ENCODE data around the gene MYO1D. TPM values are rescaled to one million over a fixed set of nuclear protein-coding genes. Genes with fewer than 3 reads are reported as not detected.

MYO1D gene
- total RNA-seq, 2 donors from 2014 or later: 42.9 to 43.7 TPM

DNA sequence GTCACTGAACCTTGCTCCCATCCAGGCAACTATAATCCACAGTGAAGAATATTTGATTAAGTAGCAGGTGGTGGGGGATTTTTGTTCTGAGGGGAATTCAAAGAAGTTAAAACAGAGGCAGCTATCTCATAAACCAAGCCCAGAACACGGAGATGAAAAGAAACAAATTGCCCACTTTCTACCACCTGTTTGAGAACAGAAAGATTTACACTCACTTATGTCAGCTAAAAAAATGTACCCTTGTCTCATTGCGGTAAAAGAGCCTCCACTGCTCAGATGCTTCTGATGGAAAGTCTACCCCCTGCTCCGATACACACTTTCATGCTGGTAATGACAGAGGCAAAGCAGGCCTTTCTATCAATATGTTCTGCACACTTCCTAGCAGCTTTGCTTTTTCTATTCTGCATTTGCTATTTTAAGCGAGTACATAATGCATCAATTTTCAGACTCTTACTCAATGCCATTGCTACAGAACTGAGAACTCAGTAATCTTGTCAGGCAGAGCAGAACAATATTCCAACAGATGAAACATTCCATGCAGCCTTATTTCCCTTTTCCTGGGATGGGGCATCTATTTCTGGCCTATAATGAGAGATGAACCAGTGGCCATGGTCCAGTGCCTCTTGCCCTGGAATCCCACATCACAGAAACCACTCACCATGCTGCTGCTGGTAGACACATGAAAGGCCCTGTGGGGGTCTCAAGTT is 361.1 kb downstream of the MYO1D start:
- Histone ChIP-seq H3K36me3 (ENCODE audit: control insufficient read depth, insufficient read depth, low read length) (no peaks in the 10 kb centered on the region), H3K27ac (ENCODE audit: low read depth, low read length) (no peak overlapping the region), H3K9me3 (ENCODE audit: control insufficient read depth, low read length) (no peaks in the 10 kb centered on the region), H3K27me3 (ENCODE audit: control insufficient read depth, insufficient read depth, low read length, poor library complexity, severe bottlenecking) (no peaks in the 10 kb centered on the region), H3K4me3 (ENCODE audit: low read length) (no peak overlapping the region), H3K9ac (ENCODE audit: extremely low read depth, low read length, poor library complexity, severe bottlenecking) (no peak overlapping the region), H3K4me1 (ENCODE audit: control insufficient read depth, insufficient read depth, low read length) (peaks cover 25% of the 10 kb centered on the region)
- Mint-ChIP-seq H3K36me3 (ENCODE audit: low read depth) (no peaks in the 10 kb centered on the region), H3K27ac (no peak overlapping the region), H3K4me1 (peaks cover 46% of the 10 kb centered on the region), H3K9me3 (no peaks in the 10 kb centered on the region), H3K27me3 (ENCODE audit: insufficient read depth) (no peaks in the 10 kb centered on the region), H3K4me3 (no peak overlapping the region)
- no peak for DNase-seq
- no peak for TF ChIP-seq CTCF (conservative IDR thresholded peaks at IDR 0.05)
- 96 to 97% methylated on average over 3 to 4 of the region's 4 CpGs for WGBS, 2 experiments (ENCODE audit: insufficient coverage in 1 of 2, insufficient read length in 1 of 2)

DNA sequence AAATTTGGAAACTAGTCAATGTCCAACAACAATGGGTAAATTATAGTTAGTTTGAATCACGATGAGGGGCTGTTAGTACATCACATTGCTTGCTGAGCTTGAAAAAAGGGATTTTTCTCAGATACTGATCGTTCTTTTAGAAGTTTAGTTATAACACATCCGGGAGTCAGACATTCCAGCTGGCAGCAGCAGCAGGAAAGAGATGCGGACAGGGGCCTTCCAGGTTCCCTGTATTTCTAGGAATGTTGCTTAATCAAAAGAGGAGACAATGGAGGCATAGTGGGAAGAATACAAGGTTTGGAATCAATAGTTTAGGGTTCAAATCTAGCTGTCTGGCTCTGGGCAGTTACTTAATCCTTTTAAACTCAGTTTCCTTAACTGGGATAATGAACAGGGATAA is 362.3 kb downstream of the MYO1D start:
- no peaks in the 10 kb centered on the region for H3K27me3 ChIP-seq (ENCODE audit: control insufficient read depth, insufficient read depth, low read length, poor library complexity, severe bottlenecking)
- H3K27ac ChIP-seq (ENCODE audit: low read depth, low read length): no peak overlapping the region
- DNase-seq: no peak
- Mint-ChIP-seq H3K4me1 (peaks cover 34% of the 10 kb centered on the region), H3K4me3 (no peak overlapping the region), H3K9me3 (no peaks in the 10 kb centered on the region), H3K27ac (no peak overlapping the region), H3K27me3 (ENCODE audit: insufficient read depth) (no peaks in the 10 kb centered on the region), H3K36me3 (ENCODE audit: low read depth) (no peaks in the 10 kb centered on the region)
- TF ChIP-seq CTCF (conservative IDR thresholded peaks at IDR 0.05): no peak
- no peaks in the 10 kb centered on the region for H3K9me3 ChIP-seq (ENCODE audit: control insufficient read depth, low read length)
- H3K36me3 ChIP-seq (ENCODE audit: control insufficient read depth, insufficient read depth, low read length): no peaks in the 10 kb centered on the region
- H3K4me3 ChIP-seq (ENCODE audit: low read length): no peak overlapping the region
- 91 to 95% methylated on average over 4 of the region's 4 CpGs for WGBS, 2 experiments (ENCODE audit: insufficient coverage in 1 of 2, insufficient read length in 1 of 2)
- H3K9ac ChIP-seq (ENCODE audit: extremely low read depth, low read length, poor library complexity, severe bottlenecking): no peak overlapping the region
- H3K4me1 ChIP-seq (ENCODE audit: control insufficient read depth, insufficient read depth, low read length): peaks cover 23% of the 10 kb centered on the region

- no peaks in the 10 kb centered on the region for H3K9me3 Mint-ChIP-seq
- no peaks in the 10 kb centered on the region for H3K27me3 ChIP-seq (ENCODE audit: control insufficient read depth, insufficient read depth, low read length, poor library complexity, severe bottlenecking)
- no peak overlapping the region for H3K4me3 Mint-ChIP-seq
- no peaks in the 10 kb centered on the region for H3K36me3 Mint-ChIP-seq (ENCODE audit: low read depth)
- no peaks in the 10 kb centered on the region for H3K27me3 Mint-ChIP-seq (ENCODE audit: insufficient read depth)
- H3K36me3 ChIP-seq (ENCODE audit: control insufficient read depth, insufficient read depth, low read length): no peaks in the 10 kb centered on the region
- no peak for DNase-seq
- H3K4me3 ChIP-seq (ENCODE audit: low read length): no peak overlapping the region
- no peak overlapping the region for H3K27ac ChIP-seq (ENCODE audit: low read depth, low read length)
- peaks cover 18% of the 10 kb centered on the region for H3K4me1 ChIP-seq (ENCODE audit: control insufficient read depth, insufficient read depth, low read length)
- H3K9ac ChIP-seq (ENCODE audit: extremely low read depth, low read length, poor library complexity, severe bottlenecking): no peak overlapping the region
- no peak for TF ChIP-seq CTCF (conservative IDR thresholded peaks at IDR 0.05)
- H3K4me1 Mint-ChIP-seq: peaks cover 29% of the 10 kb centered on the region
- H3K9me3 ChIP-seq (ENCODE audit: control insufficient read depth, low read length): no peaks in the 10 kb centered on the region
- WGBS, 2 experiments (ENCODE audit: insufficient coverage in 1 of 2, insufficient read length in 1 of 2): 95% methylated on average over 3 of the region's 3 CpGs; no CpG with 5 or more reads in 1 of the 2 experiments
- H3K27ac Mint-ChIP-seq: no peak overlapping the region
These were observed 363.3 kb downstream of the MYO1D start for GRCh38 chr17:32513579-32513978.
